H4 (cell line): ENCODE data around the gene KRTAP5-6. TPM values are rescaled to one million over a fixed set of nuclear protein-coding genes. Genes with fewer than 3 reads are reported as not detected.

ENCODE experiments used
- DNase-seq: peaks from one replicate; pipeline ENCODE4 v3.0.0-alpha.2; 2015; ENCODE audit warnings: low spot score
- total RNA-seq: library from RNA; depleted of rRNA; stranded (reverse); fragments of >200 nt; shearing (Covaris generic); gene quantifications from 2 replicates; pipeline ENCODE4 v1.2.3, GENCODE V29; 2014; rRNA removed

KRTAP5-6 gene, protein sequence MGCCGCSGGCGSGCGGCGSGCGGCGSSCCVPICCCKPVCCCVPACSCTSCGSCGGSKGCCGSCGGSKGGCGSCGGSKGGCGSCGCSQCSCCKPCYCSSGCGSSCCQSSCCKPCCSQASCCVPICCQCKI
- total RNA-seq, result not detected in 2 replicates

DNA sequence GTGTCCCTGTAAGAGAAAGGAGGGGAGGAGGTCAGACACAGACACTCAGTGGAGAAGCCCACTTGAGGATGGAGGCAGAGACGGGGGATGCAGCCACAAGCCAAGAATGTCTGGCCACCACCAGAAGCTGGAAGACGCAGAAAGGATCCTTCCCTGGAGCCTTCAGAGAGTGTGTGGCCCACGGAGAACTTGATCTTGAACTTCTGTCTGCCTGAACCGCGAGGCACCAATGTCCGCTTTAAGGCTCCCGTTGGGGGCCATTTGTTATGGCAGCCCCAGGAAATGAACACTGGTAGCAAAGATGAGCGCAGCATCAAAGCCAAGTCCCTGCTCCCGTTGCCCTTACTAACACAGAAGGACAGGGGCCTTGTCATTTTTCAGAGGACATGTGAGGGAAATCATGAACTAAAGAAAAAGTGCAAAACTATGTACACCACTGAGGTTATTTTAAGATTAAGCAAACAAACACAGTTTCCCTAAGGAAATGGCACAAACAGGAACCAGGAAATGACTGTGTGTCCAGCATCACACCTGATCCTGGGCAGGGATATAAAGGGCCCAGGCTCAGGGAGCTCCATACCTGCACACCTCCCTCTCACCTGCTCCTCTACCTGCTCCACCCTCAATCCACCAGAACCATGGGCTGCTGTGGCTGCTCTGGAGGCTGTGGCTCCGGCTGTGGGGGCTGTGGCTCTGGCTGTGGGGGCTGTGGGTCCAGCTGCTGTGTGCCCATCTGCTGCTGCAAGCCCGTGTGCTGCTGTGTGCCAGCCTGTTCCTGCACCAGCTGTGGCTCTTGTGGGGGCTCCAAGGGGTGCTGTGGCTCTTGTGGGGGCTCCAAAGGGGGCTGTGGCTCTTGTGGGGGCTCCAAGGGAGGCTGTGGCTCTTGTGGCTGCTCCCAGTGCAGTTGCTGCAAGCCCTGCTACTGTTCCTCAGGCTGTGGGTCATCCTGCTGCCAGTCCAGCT, at the start of gene KRTAP5-6:
Gene KRTAP5-6 (plus strand): TSS at position 588 of the 963 bp plus-strand sequence. CDS start 51 bp downstream, at position 639.
- no peak for DNase-seq

GRCh38 chr11:1647901-1648652, 48.9 kb upstream of the KRTAP5-6 start:
- no peak for DNase-seq

DNA sequence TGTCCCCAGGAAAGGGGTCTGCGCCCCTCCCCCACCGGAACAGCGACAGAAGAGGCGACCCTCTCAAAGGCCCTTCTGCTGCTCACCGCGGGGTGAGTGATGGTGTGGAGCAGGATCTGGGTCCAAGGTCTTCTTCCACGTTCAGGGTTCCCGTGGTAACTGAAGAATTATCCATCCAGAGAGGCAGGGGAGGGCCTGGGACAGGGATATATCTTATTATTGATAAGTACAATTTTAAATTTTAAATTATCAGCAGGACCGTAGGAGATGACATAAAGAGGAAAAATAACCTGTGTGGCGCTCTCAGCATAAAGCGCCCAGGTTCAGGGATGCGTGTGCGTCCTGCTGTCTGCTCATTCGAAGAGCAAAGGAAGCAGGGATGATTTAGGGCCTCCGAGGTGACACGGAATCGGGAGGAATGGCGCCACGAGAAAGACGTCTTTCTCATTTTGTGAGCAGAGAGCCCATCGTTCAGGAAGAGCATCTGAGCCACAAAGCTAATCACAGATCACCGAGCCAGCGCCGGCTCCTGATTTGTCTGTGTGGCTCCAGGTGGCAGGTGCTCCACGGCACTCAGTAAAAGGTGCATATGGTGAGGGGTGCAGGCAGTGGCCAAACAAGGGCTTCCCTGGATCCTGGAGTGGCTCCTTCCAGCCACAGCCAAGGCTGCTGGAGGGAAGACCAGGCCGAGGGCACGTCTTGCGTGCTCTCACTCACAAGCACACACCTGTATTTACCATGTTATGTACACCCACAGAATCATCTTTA, 48.2 kb upstream of the KRTAP5-6 start:
- no peak for DNase-seq

DNA sequence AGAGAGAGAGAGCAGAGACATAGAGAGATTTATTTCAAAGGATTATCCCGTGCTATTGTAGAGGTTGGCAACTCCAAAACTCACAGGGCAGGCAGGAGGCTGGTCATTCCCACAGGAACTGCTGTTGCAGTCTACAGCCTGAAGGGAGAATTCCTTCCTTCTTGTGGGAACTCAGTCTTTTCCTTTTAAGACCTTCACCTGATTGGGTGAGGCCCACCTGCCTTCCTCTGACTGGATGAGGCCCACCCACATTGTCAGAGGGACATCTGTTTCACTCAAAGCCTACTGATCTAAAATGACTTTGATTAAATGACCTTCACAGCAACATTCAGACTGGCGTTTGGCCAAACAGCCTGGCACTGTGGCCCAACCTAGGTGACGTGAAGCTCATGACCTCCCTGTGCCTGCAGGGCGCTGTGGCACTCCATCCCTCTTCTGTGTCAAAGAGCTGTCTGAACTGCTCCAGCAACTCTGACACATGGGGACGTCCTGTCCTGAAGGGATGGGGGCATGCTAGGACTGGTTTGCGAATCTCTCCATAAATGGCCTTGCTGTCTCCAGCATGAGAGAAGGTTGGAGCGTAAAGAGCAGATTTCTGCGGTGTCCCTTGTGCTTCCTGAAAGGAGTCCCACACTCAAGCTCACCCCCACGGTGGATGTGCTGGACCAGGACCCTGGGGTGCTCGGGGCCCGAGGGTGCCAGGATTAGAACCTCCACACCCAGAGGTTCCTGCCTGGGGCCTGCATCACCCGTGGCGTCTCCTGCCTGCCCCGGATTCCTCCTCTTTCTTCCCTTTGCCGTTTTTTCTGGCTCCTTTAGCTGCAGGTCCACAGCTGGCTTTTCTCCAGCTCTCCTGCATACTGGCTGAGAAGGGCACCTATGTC, 46.7 kb upstream of the KRTAP5-6 start:
- no peak for DNase-seq

- DNase-seq, result no peak
Observed at GRCh38 chr11:1650918-1651262, 46.1 kb upstream of the KRTAP5-6 start.

GRCh38 chr11:1651411-1651980, 45.5 kb upstream of the KRTAP5-6 start:
- DNase-seq, result no peak

GRCh38 chr11:1652026-1652425, 45.0 kb upstream of the KRTAP5-6 start:
- no peak for DNase-seq

DNA sequence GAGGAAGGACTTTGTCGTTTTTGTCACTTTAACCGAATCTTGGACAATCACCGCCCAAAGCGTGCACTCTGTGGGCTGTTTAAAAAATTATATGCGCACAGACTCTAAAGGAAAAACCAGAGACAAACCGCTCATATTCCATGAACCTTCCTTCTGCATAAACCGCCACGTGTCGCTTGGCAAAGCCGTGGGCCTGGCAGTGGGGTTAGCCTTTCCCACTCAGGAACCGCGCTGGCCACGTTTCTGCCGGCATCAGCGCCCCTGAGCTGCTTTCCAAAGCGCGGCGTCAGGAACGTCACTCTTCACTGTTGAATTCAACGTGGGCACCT, 44.6 kb upstream of the KRTAP5-6 start:
- no peak for DNase-seq

DNA sequence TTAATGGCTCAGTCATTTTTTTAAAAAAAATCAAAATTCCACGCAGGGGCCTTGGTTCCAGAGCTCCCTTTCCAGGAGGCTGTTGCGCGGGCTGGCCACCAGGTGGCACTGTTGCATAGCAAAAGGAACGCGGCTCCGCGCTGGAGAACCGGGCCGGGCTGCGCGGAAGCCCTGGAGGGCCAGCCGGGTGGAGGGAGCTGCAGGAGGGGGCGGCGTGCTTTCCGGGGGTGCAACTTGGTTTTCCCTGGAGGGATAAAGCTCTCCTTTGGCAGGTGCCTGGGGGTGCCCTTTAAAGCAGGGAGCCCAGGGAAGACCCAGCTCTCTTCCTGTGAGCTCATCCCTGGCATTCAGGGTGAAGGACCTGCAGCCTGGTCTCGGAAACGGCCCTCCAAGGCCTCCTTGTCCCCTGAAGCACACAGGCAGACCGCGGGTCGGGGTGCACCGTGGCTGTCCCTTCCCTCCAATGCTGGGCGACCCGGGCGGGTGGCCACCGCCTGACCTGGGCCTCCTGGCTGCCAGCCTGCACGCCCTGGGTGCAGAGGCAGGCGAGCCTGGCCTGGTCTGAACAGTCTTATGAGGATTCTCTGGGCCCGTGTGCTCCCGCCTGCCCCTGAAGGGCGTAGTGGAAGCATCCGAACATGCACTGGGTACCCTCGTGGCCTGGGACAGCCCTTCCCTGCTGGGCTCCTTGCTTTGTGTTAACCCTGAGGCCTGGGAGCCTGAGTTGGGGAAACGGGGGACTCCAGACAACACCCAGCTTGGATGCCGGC, 44.0 kb upstream of the KRTAP5-6 start:
- peak; percentile 42 for DNase-seq

GRCh38 chr11:1653541-1654387, 43.2 kb upstream of the KRTAP5-6 start:
- no peak for DNase-seq

GRCh38 chr11:1654388-1655167, 42.4 kb upstream of the KRTAP5-6 start:
- no peak for DNase-seq

- no peak for DNase-seq
Observed at GRCh38 chr11:1655168-1656060, 41.6 kb upstream of the KRTAP5-6 start.

- no peak for DNase-seq
Observed at GRCh38 chr11:1656061-1656441, 40.9 kb upstream of the KRTAP5-6 start.

DNA sequence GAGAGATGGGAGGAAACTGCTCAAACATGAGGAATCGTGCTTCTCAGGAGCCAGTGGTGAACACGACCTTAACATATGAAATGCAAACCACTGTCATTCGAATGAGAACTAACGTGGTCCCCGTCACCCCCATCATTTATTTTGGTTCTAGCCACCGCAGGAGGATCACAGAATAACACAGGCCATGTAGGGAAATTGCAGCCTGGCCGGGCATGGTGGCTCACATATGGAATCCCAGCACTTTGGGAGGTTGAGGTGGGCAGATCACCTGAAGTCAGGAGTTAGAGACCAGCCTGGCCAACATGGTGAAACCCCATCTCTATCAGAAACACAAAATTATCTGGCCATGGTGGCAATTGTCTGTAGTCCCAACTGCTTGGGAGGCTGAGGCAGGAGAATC, 40.3 kb upstream of the KRTAP5-6 start:
- no peak for DNase-seq

GRCh38 chr11:1659506-1659905, 37.5 kb upstream of the KRTAP5-6 start:
- no peak for DNase-seq

DNA sequence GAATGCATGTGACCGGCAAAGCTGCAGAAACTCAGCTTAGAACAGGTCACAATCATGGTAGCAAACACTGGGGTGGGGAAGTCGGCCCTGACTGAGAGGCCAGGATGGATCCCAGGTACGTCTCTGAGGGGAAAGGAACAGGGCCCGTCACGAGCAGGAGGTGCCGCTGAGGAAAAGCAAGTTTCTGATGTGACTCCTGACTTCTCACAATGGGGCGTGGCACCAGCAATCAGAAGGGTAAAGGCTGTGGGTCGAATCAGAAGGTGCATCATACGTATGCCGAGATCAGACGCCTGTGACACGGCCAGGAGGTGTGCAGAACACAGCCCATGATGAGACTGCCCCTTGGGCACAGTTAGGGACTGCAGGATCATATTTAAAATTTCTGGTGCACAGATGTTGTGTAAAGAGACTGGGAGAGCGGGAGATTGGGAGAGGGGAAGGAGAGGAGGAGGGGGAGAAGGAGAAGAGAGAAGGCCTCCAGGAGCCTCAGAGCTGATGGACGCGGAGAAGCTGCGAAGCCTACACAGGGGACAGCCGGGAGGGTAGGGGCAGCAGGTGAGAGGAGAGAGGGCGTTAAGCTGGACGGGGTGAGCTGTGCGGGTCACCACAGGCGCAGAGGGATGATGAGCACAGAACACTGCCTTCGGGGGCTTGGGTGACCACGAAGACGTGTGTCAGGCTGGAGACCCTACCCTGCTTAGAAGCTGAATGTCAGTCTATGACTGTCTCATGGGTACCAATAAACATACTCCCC, 36.7 kb upstream of the KRTAP5-6 start:
- DNase-seq, result no peak
